HEK293 (cell line): Measurements from ENCODE around the gene ERG.

Source experiments
- CTCF ChIA-PET: fragments of 350-600 bp; formaldehyde crosslinking; extraction: SDS; loops from one replicate; lab custom pipeline; 2021; ENCODE audit warnings: antibody characterized with exemption; lab: Yijun Ruan, JAX
- POLR2A ChIA-PET: fragments of 300-600 bp; formaldehyde crosslinking; extraction: SDS; loops from one replicate; lab custom pipeline; 2020; ENCODE audit warnings: antibody characterized with exemption, inconsistent platforms; lab: Yijun Ruan, JAX
- H3K27ac ChIP-seq: fragments of 200-500 bp; sonication (Bioruptor generic); 2 replicates; pipeline ENCODE4 v1.5.1; 2014; ENCODE audit warnings: low read depth, low read length, control low read depth, inconsistent platforms; ENCODE audit errors: extremely low read depth
- H3K36me3 ChIP-seq, 2 experiments: fragments of 200-500 bp in 1 of 2; sonication (Bioruptor generic) in 1 of 2; 1 replicate in 1 of 2; 2 replicates in 1 of 2; pipeline ENCODE4 v1.5.1; 2014 to 2017; ENCODE audit warnings: inconsistent platforms in 2 of 2, low read length in 2 of 2; ENCODE audit not compliant: control insufficient read depth in 2 of 2, insufficient read depth in 1 of 2
- H3K4me1 ChIP-seq: fragments of 200-500 bp; sonication (Bioruptor generic); 2 replicates; pipeline ENCODE4 v1.5.1; 2014; ENCODE audit warnings: mild to moderate bottlenecking, low read length, inconsistent platforms; ENCODE audit not compliant: control insufficient read depth, insufficient read depth
- H3K4me3 ChIP-seq: 2 replicates; pipeline ENCODE4 v1.5.1; 2011; ENCODE audit warnings: low read depth, mild to moderate bottlenecking, control low read depth, low read length, moderate library complexity
- H3K9me3 ChIP-seq: fragments of 200-500 bp; sonication (Bioruptor generic); 2 replicates; pipeline ENCODE4 v1.5.1; 2014; ENCODE audit warnings: low read depth, low read length, inconsistent platforms; ENCODE audit not compliant: control insufficient read depth, insufficient read depth
- EGR2 ChIP-seq: fragments of 450-650 bp; formaldehyde crosslinking; IDR thresholded peaks from 2 replicates; pipeline ENCODE4 v1.5.1; 2016; ENCODE audit warnings: low read depth, missing biosample characterization, missing genetic modification characterization
- KLF9 ChIP-seq: fragments of 450-650 bp; formaldehyde crosslinking; IDR thresholded peaks from 2 replicates; pipeline ENCODE4 v1.5.1; 2016; ENCODE audit warnings: missing biosample characterization, missing genetic modification characterization, low read depth
- SCRT2 ChIP-seq: fragments of 450-650 bp; formaldehyde crosslinking; IDR thresholded peaks from 2 replicates; pipeline ENCODE4 v1.5.1; 2016; ENCODE audit warnings: missing biosample characterization, missing genetic modification characterization
- TRIM28 ChIP-seq: IDR thresholded peaks from 2 replicates; pipeline ENCODE4 v1.6.1; 2011; ENCODE audit warnings: low read length, control low read depth, borderline replicate concordance
- ZIC2 ChIP-seq: fragments of 450-650 bp; formaldehyde crosslinking; IDR thresholded peaks from 2 replicates; pipeline ENCODE4 v1.5.1; 2016; ENCODE audit warnings: missing biosample characterization, missing genetic modification characterization
- ZNF146 ChIP-seq: fragments of 450-650 bp; formaldehyde crosslinking; IDR thresholded peaks from 2 replicates; pipeline ENCODE4 v1.5.1; 2016; ENCODE audit warnings: missing biosample characterization, missing genetic modification characterization
- ZNF341 ChIP-seq: fragments of 450-650 bp; formaldehyde crosslinking; IDR thresholded peaks from 2 replicates; pipeline ENCODE4; 2016; ENCODE audit warnings: low read depth, missing biosample characterization, missing genetic modification characterization
- ZNF350 ChIP-seq: fragments of 450-650 bp; formaldehyde crosslinking; IDR thresholded peaks from 2 replicates; pipeline ENCODE4 v1.5.0; 2017; ENCODE audit warnings: missing biosample characterization, mild to moderate bottlenecking, missing genetic modification characterization
- ZNF76 ChIP-seq: fragments of 450-650 bp; formaldehyde crosslinking; IDR thresholded peaks from 2 replicates; pipeline ENCODE4; 2016; ENCODE audit warnings: low read depth, missing biosample characterization, missing genetic modification characterization, borderline replicate concordance
- ZNF768 ChIP-seq: fragments of 450-650 bp; formaldehyde crosslinking; IDR thresholded peaks from 2 replicates; pipeline ENCODE4 v1.5.1; 2018; ENCODE audit warnings: missing biosample characterization, mild to moderate bottlenecking, missing genetic modification characterization
- ZNF776 ChIP-seq: fragments of 450-650 bp; formaldehyde crosslinking; IDR thresholded peaks from 2 replicates; pipeline ENCODE4 v1.5.0; 2017; ENCODE audit warnings: missing biosample characterization, missing genetic modification characterization, borderline replicate concordance
- ZSCAN30 ChIP-seq: fragments of 450-650 bp; IDR thresholded peaks from 2 replicates; pipeline ENCODE4 v1.5.1; 2018; ENCODE audit warnings: missing biosample characterization, mild to moderate bottlenecking, missing genetic modification characterization, moderate library complexity
- TF ChIP-seq, protein P1 (sequence below): fragments of 450-650 bp; formaldehyde crosslinking; IDR thresholded peaks from 2 replicates; pipeline ENCODE4 v1.5.1; 2016; ENCODE audit warnings: missing biosample characterization, missing genetic modification characterization
- TF ChIP-seq, protein P2 (sequence below): fragments of 450-650 bp; formaldehyde crosslinking; IDR thresholded peaks from 2 replicates; pipeline ENCODE4 v1.5.1; 2016; ENCODE audit warnings: missing biosample characterization, missing genetic modification characterization
- TF ChIP-seq, protein P3 (sequence below): fragments of 450-650 bp; formaldehyde crosslinking; optimal IDR thresholded peaks from 2 replicates; pipeline ENCODE3; 2016; ENCODE audit warnings: missing biosample characterization, mild to moderate bottlenecking, missing genetic modification characterization
- TF ChIP-seq, protein P4 (sequence below): fragments of 450-650 bp; formaldehyde crosslinking; IDR thresholded peaks from 2 replicates; pipeline ENCODE4 v1.5.1; 2016; ENCODE audit warnings: missing biosample characterization, missing genetic modification characterization

Gene ERG

DNA sequence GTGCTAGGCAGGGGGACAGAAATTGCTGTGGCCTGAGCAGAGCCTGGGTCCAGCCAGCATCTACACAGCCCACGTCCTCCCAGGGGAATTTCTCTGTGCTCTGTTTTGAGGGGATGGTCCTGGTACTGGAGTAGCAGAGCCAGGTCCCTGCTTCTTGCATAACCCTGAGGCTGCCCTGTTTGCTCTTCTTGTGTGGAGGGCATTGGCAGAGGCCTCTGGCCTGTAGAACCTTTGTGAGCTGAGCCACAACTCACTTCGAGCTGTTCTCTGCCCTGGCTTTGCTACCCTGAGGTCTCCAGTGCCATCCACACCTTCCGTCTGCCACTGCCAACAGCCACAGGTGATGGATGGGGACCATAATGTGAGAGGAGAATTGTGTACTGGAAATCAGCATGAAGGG lies 139.6 kb downstream of the ERG start:
- Histone ChIP-seq H3K4me3 (no peak overlapping the region), H3K4me1 (no peaks in the 10 kb centered on the region), H3K9me3 (no peaks in the 10 kb centered on the region), H3K36me3 (no peaks in the 10 kb centered on the region), H3K27ac (no peak overlapping the region)
- ChIA-PET CTCF (interaction anchor here (0.6 to 13.2 kb wide), 5 partner anchors 21 to 199 kb away, joined by 3 to 378 read pairs (median 6); no protein-coding TSS in a partner anchor), POLR2A (no interaction called here)
- TF ChIP-seq, protein P1, sequence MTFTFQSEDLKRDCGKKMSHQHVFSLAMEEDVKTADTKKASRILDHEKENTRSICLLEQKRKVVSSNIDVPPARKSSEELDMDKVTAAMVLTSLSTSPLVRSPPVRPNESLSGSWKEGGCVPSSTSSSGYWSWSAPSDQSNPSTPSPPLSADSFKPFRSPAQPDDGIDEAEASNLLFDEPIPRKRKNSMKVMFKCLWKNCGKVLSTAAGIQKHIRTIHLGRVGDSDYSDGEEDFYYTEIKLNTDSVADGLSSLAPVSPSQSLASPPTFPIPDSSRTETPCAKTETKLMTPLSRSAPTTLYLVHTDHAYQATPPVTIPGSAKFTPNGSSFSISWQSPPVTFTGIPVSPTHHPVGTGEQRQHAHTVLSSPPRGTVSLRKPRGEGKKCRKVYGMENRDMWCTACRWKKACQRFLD (tag by site-specific recombination), result no peak
- no peak for TF ChIP-seq KLF9
- TF ChIP-seq, protein P2, sequence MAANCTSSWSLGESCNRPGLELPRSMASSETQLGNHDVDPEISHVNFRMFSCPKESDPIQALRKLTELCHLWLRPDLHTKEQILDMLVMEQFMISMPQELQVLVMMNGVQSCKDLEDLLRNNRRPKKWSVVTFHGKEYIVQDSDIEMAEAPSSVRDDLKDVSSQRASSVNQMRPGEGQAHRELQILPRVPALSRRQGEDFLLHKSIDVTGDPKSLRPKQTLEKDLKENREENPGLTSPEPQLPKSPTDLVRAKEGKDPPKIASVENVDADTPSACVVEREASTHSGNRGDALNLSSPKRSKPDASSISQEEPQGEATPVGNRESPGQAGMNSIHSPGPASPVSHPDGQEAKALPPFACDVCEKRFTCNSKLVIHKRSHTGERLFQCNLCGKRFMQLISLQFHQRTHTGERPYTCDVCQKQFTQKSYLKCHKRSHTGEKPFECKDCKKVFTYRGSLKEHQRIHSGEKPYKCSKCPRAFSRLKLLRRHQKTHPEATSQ (tag by site-specific recombination), result no peak
- no peak for TF ChIP-seq TRIM28
- TF ChIP-seq EGR2 (tag by site-specific recombination), result no peak

DNA sequence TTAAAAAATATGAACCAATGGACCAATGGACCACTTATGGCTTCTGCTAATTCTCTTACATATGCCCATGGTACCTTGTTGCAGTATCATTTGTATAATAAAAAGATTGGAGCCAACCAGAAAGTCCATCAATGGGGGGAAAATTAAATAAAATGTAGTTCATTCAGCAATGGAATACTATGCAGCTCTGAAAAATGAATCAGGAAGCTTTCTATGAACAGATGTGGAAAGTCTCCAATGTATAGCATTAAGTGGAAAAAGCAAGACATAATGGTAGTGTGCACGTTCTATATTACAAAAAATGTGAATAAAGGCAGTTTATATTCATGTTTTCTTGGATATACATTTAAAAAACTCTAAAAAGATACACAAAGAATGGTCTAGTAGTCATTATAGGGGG lies 140.2 kb downstream of the ERG start:
- TF ChIP-seq, protein P3, sequence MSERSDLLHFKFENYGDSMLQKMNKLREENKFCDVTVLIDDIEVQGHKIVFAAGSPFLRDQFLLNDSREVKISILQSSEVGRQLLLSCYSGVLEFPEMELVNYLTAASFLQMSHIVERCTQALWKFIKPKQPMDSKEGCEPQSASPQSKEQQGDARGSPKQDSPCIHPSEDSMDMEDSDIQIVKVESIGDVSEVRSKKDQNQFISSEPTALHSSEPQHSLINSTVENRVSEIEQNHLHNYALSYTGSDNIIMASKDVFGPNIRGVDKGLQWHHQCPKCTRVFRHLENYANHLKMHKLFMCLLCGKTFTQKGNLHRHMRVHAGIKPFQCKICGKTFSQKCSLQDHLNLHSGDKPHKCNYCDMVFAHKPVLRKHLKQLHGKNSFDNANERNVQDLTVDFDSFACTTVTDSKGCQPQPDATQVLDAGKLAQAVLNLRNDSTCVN (tag by site-specific recombination), result no peak
- no peak for TF ChIP-seq ZNF350 (tag by site-specific recombination)
- peak; percentile 90 for TF ChIP-seq ZNF146 (tag by site-specific recombination)
- Histone ChIP-seq H3K36me3 (no peaks in the 10 kb centered on the region), H3K4me3 (no peak overlapping the region), H3K9me3 (no peaks in the 10 kb centered on the region), H3K4me1 (no peaks in the 10 kb centered on the region), H3K27ac (no peak overlapping the region)
- ChIA-PET POLR2A (no interaction called here), CTCF (interaction anchor here (0.7 to 13.2 kb wide), 9 partner anchors 9 to 683 kb away, joined by 3 to 378 read pairs (median 5); no protein-coding TSS in a partner anchor)

DNA sequence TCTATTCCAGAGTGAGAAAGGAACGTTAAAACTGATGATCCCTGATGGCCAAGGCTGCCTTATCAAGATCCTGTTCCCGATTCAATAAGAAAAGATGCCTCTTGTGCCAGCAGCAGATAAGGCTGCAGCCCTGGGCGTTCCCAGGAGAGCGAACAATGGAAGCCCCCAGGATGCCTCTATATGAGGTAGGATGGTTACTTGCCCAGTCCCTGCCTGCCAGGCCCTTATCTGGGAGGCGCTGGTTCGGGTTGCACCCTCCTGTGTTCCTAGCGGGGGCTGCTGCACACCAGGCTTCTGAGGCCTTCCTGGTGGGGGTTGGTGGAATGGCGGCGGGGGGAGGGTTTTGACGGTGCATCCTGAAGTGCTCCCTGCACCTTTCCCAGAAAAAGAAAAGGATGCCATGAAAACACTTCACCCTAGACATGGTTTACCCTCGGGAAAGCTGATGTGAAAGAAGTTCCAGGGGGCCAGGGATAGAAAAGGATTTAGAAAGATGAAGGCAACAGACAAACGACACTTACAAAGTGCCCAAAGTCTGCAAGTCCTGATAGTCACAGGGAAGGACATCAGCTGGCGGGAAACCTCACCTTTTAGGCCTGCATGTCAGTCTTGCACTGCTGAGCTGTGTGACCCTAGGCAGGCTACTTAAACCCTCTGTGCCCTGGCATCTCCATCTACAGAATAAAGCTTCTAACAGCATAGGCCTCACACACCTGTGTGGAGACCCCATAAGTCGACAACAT lies 141.2 kb downstream of the ERG start:
- CTCF ChIA-PET, result interaction anchor here (0.5 to 13.2 kb wide), 43 partner anchors 9 to 1664 kb away, joined by 3 to 378 read pairs (median 4); no protein-coding TSS in a partner anchor

More for the DNA sequence above, 141.2 kb downstream of the ERG start:
- H3K4me3 ChIP-seq, result no peak overlapping the region
- TF ChIP-seq, protein P4, sequence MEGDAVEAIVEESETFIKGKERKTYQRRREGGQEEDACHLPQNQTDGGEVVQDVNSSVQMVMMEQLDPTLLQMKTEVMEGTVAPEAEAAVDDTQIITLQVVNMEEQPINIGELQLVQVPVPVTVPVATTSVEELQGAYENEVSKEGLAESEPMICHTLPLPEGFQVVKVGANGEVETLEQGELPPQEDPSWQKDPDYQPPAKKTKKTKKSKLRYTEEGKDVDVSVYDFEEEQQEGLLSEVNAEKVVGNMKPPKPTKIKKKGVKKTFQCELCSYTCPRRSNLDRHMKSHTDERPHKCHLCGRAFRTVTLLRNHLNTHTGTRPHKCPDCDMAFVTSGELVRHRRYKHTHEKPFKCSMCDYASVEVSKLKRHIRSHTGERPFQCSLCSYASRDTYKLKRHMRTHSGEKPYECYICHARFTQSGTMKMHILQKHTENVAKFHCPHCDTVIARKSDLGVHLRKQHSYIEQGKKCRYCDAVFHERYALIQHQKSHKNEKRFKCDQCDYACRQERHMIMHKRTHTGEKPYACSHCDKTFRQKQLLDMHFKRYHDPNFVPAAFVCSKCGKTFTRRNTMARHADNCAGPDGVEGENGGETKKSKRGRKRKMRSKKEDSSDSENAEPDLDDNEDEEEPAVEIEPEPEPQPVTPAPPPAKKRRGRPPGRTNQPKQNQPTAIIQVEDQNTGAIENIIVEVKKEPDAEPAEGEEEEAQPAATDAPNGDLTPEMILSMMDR (tag by site-specific recombination), result no peak
- TF ChIP-seq SCRT2 (no peak), ZNF776 (tag by site-specific recombination) (no peak), ZIC2 (peak; percentile 92), ZNF341 (tag by site-specific recombination) (peak; percentile 50), ZNF76 (tag by site-specific recombination) (no peak), ZSCAN30 (tag by site-specific recombination) (no peak), ZNF768 (tag by site-specific recombination) (no peak)
- TF ChIP-seq, protein P3 (tag by site-specific recombination), result no peak
- TF ChIP-seq, all 188 proteins: peak for 2
- H3K9me3 ChIP-seq, result no peaks in the 10 kb centered on the region
- peaks cover 5% of the 10 kb centered on the region for H3K4me1 ChIP-seq
- POLR2A ChIA-PET, result no interaction called here
- H3K36me3 ChIP-seq, result no peaks in the 10 kb centered on the region
- no peak overlapping the region for H3K27ac ChIP-seq
